Suppressor macrophage treated with lipopolysaccharide for 4 hours (primary cell): ENCODE results near the gene VOPP1.

ENCODE experiments used
- DNase-seq: peaks from one replicate; pipeline ENCODE4 v3.0.0-alpha.2; 2020

VOPP1 gene

GRCh38 chr7:55463686-55464262 lies 108.5 kb downstream of the VOPP1 start:
- no peak for DNase-seq

- DNase-seq = no peak
Measured at GRCh38 chr7:55458351-55458750, 114.0 kb downstream of the VOPP1 start.

GRCh38 chr7:55457801-55458200 lies 114.5 kb downstream of the VOPP1 start:
- DNase-seq = no peak

- no peak for DNase-seq
Measured at GRCh38 chr7:55452971-55453370, 119.3 kb downstream of the VOPP1 start.

GRCh38 chr7:55449992-55450535 lies 122.2 kb downstream of the VOPP1 start:
- no peak for DNase-seq

GRCh38 chr7:55449205-55449991 lies 122.9 kb downstream of the VOPP1 start:
- DNase-seq = no peak

GRCh38 chr7:55448526-55448925 lies 123.8 kb downstream of the VOPP1 start:
- DNase-seq = no peak

- DNase-seq = no peak
Measured at GRCh38 chr7:55444786-55445185, 127.5 kb downstream of the VOPP1 start.

- DNase-seq = no peak
Measured at GRCh38 chr7:55441774-55442522, 130.4 kb downstream of the VOPP1 start.

GRCh38 chr7:55441002-55441401 lies 131.3 kb downstream of the VOPP1 start:
- DNase-seq = no peak

GRCh38 chr7:55440040-55440690 lies 132.1 kb downstream of the VOPP1 start:
- DNase-seq = no peak

- no peak for DNase-seq
Measured at GRCh38 chr7:55439627-55440026, 132.7 kb downstream of the VOPP1 start.

GRCh38 chr7:55438757-55439525 lies 133.4 kb downstream of the VOPP1 start:
- DNase-seq = no peak

- no peak for DNase-seq
Measured at GRCh38 chr7:55438085-55438756, 134.1 kb downstream of the VOPP1 start.

- no peak for DNase-seq
Measured at GRCh38 chr7:55437375-55437774, 134.9 kb downstream of the VOPP1 start.

GRCh38 chr7:55436457-55436856 lies 135.8 kb downstream of the VOPP1 start:
- no peak for DNase-seq

GRCh38 chr7:55435466-55435865 lies 136.8 kb downstream of the VOPP1 start:
- no peak for DNase-seq

GRCh38 chr7:55432939-55433784 lies 139.1 kb downstream of the VOPP1 start:
- peak; percentile 14 for DNase-seq

- no peak for DNase-seq
Measured at GRCh38 chr7:55432506-55432905, 139.8 kb downstream of the VOPP1 start.

- DNase-seq = no peak
Measured at GRCh38 chr7:55431898-55432297, 140.4 kb downstream of the VOPP1 start.
